Tongue (tissue), 2 donors: ENCODE measurements around the gene GALC. TPM values are rescaled to one million over a fixed set of nuclear protein-coding genes. Genes with fewer than 3 reads are reported as not detected.
A peak's percentile ranks its signal among the peaks of the same experiment; 100 is the strongest.

Source experiments
- DNase-seq: peaks from one replicate; pipeline ENCODE4 v3.0.0-alpha.2; 2015
- total RNA-seq: library from RNA; depleted of rRNA; stranded (reverse); fragments of >200 nt; gene quantifications from one replicate; pipeline ENCODE4 v1.2.3, GENCODE V29; 2014

The GALC gene
- total RNA-seq, 1 donor from 2014 or later, result 33.6 TPM

- DNase-seq, result no peak
Measured at GRCh38 chr14:88005978-88006851, 13.2 kb upstream of the GALC start.

DNA sequence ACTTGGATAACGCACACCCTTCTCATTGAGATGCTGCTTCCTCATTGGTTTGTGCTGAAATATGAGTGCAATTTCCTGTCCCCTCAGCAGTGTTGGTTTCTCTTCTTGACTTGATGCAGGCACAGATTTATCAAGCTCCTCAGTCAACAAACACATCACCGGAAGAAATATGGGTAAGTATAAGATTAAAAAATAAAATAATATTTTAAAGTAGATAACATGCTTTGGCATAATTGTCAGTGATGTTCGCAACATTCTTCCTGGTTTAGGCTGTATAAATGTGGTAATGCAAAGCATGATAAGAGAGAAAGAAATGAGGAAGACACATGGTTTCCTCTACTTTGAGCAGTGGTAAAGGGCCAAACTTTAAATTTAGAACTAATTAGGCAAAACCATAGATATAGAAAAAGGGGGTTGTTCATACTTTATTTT lies 12.1 kb upstream of the GALC start, which contains the start of gene GPR65:
Gene GPR65 (plus strand): TSS at position 86 of the 432 bp plus-strand sequence. CDS start 5,713 bp downstream, outside the sequence.
- DNase-seq, result no peak

DNA sequence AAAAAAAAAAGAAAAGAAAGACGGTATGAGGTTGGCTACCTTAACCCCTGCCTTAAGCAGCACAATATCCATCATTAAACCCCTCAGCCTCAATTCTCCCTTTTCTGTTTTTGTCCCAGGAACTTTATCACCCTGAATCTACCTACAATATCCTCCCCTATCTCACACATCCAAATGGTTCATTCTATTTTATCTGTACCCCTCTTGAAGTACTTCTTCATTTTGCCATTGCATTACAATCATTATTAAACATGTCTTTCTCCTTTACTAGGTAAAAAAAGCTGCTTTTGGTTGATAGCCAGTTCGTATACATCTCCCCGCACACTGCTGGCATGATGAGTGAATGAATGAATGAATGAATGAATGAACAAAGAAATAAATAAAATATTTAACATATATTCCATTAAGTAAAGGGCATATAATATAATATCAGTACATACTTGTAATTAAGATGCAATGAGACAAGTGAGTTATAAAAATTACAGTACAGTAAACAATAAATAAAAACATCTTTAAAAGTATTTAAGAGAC lies 11.6 kb upstream of the GALC start:
- no peak for DNase-seq

GRCh38 chr14:88003425-88003824 lies 10.4 kb upstream of the GALC start:
- no peak for DNase-seq

- no peak for DNase-seq
Measured at GRCh38 chr14:88002421-88003075, 9.6 kb upstream of the GALC start.

DNA sequence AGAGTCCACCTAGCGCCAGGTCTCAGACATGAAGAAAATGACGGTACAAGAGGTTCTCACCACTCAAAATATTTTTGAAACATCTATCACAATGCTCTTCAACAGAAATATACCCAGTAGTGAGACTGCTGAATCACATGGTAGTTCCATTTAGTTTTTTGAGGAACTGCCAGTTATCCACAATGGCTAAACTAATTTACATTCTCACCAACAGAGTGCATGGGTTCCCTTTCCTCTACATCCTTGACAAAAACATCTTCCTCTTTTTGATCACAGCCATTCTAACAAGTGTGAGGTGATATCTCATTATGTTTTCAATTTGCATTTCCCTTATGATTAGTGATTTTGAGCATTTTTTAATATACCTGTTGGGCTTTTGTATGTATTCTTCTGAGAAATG lies 6.3 kb upstream of the GALC start:
- DNase-seq, result no peak

DNA sequence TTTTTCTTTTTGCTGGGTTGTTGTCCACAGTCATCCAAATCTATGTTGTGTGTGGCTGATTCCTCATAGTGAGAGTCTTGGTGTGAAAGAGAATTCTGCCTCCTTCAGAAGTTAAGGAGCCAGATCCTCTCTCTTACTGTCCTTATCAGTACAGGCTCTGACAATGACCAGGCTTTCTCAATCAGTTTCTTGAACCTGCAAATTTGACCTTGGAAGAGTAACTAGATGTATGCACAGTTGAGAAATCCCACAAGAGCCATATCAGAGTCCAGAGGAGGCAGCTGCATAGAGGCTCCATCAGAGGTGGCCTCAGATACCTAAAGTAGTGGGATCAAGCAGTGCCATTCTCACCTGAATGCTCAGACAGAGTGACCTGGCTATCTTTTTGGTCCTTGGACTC lies 5.5 kb upstream of the GALC start:
- DNase-seq, result no peak

GRCh38 chr14:87996291-87996592 lies 3.3 kb upstream of the GALC start:
- DNase-seq, result no peak

DNA sequence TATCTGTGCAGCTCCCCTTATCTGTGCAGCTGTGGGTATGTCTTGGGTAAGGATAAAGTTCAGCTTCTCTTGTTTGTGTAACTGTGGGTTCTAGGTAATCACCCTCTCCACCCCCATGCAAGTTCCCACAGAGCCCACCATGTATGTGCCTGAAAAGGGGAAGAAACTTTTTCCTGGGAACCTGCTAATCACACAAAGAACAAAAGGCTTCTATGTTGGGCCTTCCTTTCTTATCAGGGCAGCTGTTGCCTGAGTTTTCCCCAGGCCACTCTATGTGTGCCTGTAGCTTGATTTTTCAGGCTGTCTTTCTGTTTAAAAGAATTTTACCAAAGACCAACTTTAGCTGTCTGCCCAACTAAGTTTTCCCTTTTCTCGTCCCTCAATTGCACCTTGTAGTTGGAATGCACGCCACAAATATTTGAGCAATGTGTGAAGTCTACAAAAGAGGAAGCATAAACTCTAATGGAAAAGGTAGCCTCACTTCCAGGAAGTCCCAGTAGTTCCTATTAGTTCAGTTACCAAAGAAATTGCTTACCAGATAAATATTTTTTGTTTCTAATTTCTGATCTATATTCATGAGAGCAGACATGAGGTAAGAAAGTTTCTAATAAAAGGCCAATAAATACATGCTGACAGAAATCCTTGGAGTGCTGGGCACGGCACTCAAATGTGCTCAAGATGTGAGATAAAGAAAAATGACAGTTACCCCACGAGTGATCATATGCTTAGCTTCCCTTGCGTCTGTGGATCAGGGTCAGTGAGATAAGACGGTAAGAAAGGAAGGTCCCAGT lies 2.7 kb upstream of the GALC start:
- DNase-seq, result peak; percentile 13

GRCh38 chr14:87994974-87995373 lies 2.0 kb upstream of the GALC start:
- peak; percentile 14 for DNase-seq

DNA sequence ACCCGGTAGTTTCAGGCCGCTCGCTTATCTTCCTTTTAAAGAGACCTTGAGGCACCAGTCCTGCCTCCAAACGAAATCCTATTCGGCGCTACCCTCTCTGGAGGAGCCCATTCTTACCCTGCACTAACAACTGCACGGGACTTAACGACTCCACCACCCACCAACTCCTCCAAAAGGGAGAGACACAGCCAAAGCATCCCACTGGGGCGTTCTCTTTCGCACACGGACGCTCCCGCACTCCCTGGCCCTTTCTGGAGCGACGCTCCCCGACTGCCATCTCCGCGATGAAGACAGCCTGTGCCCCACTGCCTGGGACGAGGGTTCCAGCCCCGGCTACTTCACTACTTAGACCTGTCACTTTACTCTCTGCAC lies 650 bp downstream of the GALC start:
- peak; percentile 48 for DNase-seq

DNA sequence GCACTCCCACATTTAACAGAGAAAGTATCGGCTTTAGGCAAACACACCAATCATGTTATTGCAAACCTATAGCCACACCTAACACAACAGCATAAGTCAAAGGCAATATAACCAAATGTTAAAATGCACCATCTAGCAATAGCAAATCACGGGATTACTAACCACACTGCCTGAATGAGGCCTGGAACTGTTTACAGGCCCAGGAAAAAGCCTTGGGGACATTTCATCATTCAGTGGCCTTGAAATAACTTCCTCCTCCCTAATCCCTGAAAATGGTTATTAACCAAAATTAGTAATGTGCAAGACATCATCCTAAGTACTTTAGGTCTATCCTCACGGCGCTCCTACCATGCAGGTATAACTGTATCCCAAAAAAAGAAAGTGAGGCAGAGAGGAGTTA lies 2.3 kb downstream of the GALC start:
- no peak for DNase-seq

- no peak for DNase-seq
Measured at GRCh38 chr14:87989956-87990299, 3.1 kb downstream of the GALC start.

GRCh38 chr14:87989221-87989955 lies 3.6 kb downstream of the GALC start:
- DNase-seq, result no peak

DNA sequence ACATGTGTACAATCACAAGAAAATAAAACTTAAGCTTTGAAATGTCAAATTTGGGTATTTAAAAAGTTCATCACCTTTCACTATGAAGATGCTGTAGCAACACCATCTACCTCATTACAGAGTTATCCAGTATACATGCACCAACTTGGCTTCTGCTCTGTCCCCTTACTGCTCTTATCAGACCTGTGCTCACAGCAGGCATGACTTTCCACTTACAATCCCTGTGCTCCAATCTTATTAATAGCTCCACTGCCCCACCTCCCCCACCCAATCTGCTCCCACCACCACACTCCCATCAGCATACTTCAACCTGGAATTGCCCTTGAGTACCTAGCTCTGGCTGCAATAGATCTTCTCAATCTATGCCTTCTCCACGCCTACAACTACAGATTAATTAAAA lies 13.3 kb downstream of the GALC start:
- no peak for DNase-seq

DNA sequence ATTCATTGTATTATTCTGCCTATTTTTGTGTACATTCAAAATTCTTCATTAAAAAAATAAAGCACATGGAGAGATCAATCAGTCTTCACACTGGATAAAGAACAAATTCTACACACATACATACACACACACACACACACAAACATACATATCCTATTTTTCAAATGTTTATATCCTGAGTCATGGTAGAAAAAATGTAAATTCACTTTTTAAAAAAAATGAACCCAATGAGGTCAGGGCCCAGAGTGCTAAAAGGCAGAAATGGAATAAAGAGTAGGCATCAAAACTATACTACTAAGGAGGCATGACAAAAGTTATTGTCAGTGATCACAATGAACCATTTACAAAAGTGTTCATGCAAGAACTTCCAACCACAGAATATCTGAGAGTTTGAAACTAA lies 17.3 kb downstream of the GALC start:
- DNase-seq, result no peak

GRCh38 chr14:87971010-87971409 lies 22.0 kb downstream of the GALC start:
- DNase-seq, result no peak

DNA sequence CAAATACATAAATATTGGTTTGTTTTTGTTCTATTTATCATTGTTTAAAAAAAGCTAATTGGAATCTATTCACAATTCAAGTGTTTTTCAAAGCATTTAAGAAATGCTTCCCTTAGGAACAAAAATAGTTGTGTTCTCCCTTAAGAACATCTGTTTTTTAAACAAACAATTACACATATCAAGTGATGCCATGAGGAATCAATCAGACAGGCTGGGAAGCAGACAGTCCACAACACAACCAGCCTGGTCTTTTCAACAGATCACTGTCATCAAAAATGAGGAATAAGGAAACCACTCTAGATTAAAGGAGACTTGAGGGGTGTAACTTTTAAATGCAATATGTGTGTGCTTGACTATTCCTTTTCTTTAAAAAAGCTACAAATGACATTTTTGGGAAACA lies 25.5 kb downstream of the GALC start:
- no peak for DNase-seq

- DNase-seq, result no peak
Measured at GRCh38 chr14:87966816-87967215, 26.2 kb downstream of the GALC start.

GRCh38 chr14:87961246-87961645 lies 31.7 kb downstream of the GALC start:
- DNase-seq, result no peak

- DNase-seq, result no peak
Measured at GRCh38 chr14:87960013-87960787, 32.8 kb downstream of the GALC start.
